ENCODE data around the gene CD320.

- TF ChIP-seq POLR2A (IDR thresholded peaks at IDR 0.05; ENCODE audit: low read depth, low read length) = no peak
- TF ChIP-seq POLR2AphosphoS5 (IDR thresholded peaks at IDR 0.05; ENCODE audit: low read depth, low read length) = no peak
- TF ChIP-seq TAF1 (IDR thresholded peaks at IDR 0.05; ENCODE audit: borderline replicate concordance, low read depth, low read length) = no peak
Observed at GRCh38 chr19:8302734-8303133, 5.4 kb downstream of the CD320 start.
